ENCODE measurements around the gene SMIM41. TPM values are rescaled to one million over a fixed set of nuclear protein-coding genes. Genes with fewer than 3 reads are reported as not detected.

SMIM41 gene
- total RNA-seq, 1 donor from 2014 or later: not detected

- DNase-seq: no peak
These were observed 43.0 kb downstream of the SMIM41 start for GRCh38 chr12:52122540-52122871.

GRCh38 chr12:52122904-52123303 is 43.4 kb downstream of the SMIM41 start:
- no peak for DNase-seq

DNA sequence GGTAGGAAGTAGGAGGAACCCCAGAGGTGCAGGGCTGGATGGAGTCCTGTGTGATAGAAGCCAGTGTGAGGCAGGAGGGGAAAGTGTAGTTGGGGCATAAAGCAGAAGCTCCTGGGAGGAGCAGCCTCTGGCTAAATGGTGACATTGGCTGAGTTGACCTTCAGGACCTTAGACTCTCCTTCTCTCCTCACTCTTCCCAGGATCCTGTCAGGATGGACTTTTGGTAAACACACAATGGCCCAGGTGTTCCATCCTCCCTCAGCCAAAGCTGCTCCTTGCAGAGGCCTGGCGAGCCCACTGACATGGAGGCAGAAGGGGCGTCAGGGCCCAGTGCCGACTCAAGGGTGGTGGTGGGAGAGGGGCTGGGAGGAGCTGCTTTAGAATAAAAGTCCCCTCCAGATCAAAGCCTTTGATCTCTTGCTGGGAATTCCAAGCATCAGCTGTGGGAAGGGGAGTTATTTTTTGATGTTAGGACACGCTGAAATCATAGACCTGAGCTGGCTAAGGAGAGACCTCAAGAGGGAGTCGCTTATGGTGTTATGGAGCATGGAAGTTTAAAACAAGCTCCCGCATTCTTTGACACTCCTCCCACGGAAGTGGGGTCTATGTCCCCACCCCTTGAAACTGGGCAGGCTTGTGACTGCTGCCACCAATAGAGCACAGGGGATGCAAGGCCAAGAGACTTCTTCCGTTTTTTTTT is 44.1 kb downstream of the SMIM41 start:
- DNase-seq: no peak

GRCh38 chr12:52125476-52125900 is 46.0 kb downstream of the SMIM41 start:
- no peak for DNase-seq

DNA sequence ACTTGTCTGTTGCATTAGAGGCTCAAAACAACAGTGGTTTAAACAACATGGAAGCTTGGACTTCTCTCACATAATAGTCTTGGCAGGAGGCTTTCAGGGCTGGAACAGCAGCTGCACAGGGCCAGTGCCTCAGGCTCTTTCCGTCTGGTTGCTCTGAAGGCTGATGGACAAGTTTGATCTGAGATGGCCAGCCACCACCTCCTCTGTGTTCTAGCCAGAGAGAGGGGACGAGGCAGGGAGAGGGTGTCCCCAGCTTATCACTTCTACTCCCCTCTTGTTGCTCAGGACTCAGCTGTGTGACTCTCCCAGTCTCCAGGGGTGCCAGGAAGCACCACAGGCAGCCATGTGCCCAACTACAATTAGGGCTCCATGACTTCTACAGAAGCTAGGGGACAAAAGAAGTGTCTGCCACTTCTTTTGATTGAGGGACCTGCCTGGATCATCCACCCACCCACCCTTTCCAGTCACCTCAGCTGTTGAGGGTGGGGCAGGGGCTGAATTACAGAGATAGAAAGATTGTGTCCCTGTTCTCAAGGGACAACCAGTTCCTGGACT is 46.6 kb downstream of the SMIM41 start:
- DNase-seq: no peak

GRCh38 chr12:52126605-52127578 is 47.4 kb downstream of the SMIM41 start:
- no peak for DNase-seq

GRCh38 chr12:52127683-52128450 is 48.4 kb downstream of the SMIM41 start:
- DNase-seq: no peak

DNA sequence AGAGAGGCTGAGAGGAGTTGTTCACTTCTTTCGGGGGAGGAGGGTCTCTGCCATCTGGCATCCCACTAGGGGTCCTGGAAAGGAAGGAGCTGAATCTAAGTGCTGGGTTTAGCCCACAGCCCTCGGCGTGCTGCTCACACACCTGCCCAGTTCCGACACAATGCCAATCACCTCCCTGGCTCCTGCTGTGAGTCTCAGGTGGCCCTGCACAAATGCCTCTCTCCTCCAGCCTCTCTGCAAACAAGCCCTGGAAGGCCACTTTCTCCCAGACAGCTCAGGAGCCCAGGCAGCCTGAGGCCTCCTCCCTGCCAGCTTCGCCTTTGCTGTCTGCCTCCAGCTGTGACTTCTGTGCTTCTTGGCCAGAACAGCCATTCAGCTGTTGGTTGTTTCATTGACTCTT is 51.2 kb downstream of the SMIM41 start:
- DNase-seq: no peak

DNA sequence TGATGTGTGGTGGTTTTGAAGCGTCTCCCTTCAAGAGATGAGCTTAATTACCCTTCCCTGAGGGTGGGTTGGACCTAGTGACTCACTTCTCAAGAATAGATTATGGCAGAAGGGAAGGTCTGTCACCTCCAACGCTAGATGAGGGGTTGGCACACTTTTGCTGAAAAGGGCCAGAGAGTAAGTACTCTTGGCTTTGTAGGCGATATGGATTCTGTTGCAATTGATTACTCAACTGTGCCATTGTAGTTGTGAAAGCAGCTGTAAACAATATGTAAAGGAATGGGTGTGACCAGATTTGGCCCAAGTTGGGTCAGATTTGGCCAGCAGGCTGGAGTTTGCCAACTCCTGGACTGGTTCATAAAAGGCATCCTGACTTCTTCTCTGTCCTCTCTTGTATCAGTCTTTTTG is 53.3 kb downstream of the SMIM41 start:
- DNase-seq: no peak

DNA sequence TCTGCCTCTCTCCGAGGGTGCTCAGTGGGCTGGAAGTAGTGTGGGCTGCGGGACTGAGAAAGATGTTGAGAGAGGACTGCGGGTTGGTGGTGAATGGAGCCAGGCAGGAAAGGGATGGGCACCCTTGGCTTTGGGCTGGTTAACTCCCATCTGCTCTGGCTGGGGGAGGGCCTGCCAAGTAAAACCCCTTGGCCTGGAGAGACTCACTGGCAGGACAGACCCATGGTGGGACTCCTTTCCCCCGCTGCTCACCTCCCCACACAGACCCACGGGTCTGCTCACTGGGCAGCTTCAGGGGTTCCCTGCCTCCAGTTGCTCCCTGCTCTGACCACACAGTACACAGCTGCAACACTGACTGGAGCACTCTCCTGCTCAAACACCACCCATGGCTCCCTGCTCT is 58.2 kb downstream of the SMIM41 start:
- DNase-seq: no peak

- DNase-seq: no peak
These were observed 59.6 kb downstream of the SMIM41 start for GRCh38 chr12:52139147-52139546.

- DNase-seq: no peak
These were observed 60.1 kb downstream of the SMIM41 start for GRCh38 chr12:52139579-52140062.

GRCh38 chr12:52141306-52141705 is 61.8 kb downstream of the SMIM41 start:
- DNase-seq: no peak

DNA sequence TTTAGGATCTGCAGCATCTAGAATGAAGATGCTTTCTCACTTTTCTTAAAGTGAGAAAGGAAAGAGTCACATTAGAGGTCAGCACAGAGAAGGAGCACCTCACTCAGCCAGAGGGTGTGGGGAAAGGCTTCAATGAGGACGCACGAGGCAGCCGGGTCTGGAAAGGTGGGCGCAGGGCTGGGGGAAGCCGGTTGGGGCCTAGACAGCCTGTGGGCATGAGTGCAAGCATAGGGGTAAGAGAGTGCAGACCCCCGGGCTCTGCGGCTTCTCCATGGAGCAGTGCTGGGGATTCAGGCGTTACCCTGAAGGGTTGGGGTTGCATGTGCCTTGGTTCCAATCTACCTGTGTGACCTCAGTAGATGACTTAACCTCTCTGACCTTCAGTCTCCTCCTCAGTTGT is 62.4 kb downstream of the SMIM41 start:
- DNase-seq: no peak

GRCh38 chr12:52142431-52142830 is 62.9 kb downstream of the SMIM41 start:
- no peak for DNase-seq

GRCh38 chr12:52144512-52145227 is 65.2 kb downstream of the SMIM41 start:
- no peak for DNase-seq

DNA sequence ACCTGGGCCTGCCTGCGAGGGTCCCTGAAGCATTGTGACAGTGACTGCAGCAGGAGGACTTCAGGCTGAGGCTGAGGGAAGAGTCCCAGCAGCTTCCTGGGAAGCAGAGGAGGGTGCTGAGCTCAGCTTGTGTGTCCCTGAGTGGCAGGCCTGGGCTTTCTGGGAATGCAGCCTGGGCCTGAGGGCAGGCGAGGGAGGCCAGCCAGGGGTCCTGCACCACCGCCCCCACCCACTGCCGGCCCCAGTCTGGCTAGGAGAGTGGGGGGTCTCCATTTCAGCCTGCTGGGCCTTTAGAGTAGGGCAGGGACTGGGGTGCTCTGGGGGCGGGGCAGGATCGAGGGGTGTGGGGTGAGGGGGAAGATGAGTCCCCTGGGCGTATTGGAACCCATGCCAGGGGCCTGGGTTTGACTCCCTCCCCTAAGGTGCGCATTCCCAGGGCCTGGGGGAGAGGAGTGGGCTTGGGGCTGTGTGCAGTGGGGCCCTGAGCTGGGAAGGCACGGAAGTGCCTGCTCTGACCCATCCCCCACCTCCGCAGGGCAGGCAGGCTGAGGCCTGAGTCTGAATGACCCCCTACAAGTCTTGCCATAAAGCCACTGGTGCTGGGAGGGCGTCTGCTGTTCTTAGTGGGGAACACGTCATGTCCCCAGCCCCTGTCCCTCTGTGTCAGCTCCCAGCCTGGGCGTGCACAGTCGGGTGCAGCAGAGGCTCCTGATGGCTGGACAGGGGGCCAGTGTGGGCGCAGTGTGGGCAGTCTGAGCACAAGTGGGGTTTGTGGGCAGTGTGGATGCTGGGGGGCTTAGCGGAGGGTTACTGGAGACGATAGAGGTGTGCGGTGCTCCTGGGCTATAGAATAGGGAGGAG is 66.0 kb downstream of the SMIM41 start:
- DNase-seq: no peak

- DNase-seq: no peak
These were observed 66.8 kb downstream of the SMIM41 start for GRCh38 chr12:52146089-52146821.

- no peak for DNase-seq
These were observed 67.4 kb downstream of the SMIM41 start for GRCh38 chr12:52146822-52147366.
